Activated CD4-positive, alpha-beta T cell treated with anti-CD3 and anti-CD28 coated beads, Interleukin-2, amount 10 ng/mL, durations not matched to agents 24 days and 14 days (primary cell): Measurements from ENCODE around the gene THG1L. TPM values are rescaled to one million over a fixed set of nuclear protein-coding genes. Genes with fewer than 3 reads are reported as not detected.

Experiments used
- DNase-seq: peaks from one replicate; pipeline ENCODE4 v3.0.0; 2022
- H3K27ac Mint-ChIP-seq: one replicate; pipeline ENCODE4 v1.8.0; 2022; ENCODE audit warnings: mild to moderate bottlenecking, mixed read lengths
- H3K27me3 Mint-ChIP-seq: one replicate; pipeline ENCODE4 v1.8.0; 2022; ENCODE audit warnings: mixed read lengths
- H3K36me3 Mint-ChIP-seq: one replicate; pipeline ENCODE4 v1.8.0; 2022; ENCODE audit warnings: low read depth, mild to moderate bottlenecking, mixed read lengths
- H3K4me1 Mint-ChIP-seq: one replicate; pipeline ENCODE4 v1.8.0; 2021; ENCODE audit warnings: mixed read lengths
- H3K4me3 Mint-ChIP-seq: one replicate; pipeline ENCODE4 v1.8.0; 2022; ENCODE audit warnings: mild to moderate bottlenecking, moderate library complexity, mixed read lengths
- H3K9me3 Mint-ChIP-seq: one replicate; pipeline ENCODE4 v1.8.0; 2021; ENCODE audit warnings: mixed read lengths
- intact Hi-C: fragments of 100-400 bp; cut with micrococcal nuclease; formaldehyde crosslinking; loops from one replicate; pipeline ENCODE4 v1.15.1; 2023
- total RNA-seq: library from RNA; stranded (reverse); gene quantifications from 2 replicates; pipeline ENCODE4 v1.2.3, GENCODE V29; 2022

Gene THG1L
- total RNA-seq, 1 donor from 2014 or later: 25.0 TPM

DNA sequence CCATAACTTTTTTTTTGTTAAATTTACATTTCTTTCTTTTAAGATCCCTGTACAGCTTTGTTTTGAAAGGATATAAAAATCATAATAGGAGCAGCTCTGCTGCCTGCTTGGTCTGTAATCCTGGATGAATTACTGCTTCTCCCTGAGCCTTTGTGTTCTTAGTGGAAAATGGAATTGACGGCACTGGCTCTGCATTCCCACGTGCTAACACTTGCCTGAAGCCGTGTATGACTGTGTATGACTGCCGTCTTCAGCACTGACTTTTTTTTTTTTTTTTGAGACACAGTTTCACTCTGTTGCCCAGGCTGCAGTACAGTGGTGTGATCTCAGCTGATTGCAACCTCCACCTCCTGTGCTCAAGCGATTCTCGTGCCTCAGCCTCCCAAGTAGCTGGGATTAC, 4.8 kb downstream of the THG1L start:
- Mint-ChIP-seq H3K4me1 (peaks cover 19% of the 10 kb centered on the region), H3K4me3 (no peak overlapping the region), H3K27me3 (no peaks in the 10 kb centered on the region), H3K27ac (no peak overlapping the region), H3K36me3 (peaks cover 41% of the 10 kb centered on the region), H3K9me3 (no peaks in the 10 kb centered on the region)
- no peak for DNase-seq
- intact Hi-C loops: no loop called here

- H3K36me3 Mint-ChIP-seq: peaks cover 33% of the 10 kb centered on the region
- DNase-seq: peak; percentile 52
- intact Hi-C loops: loop anchor here (5.0 kb wide), 2 partner anchors 87 to 397 kb away; partner anchors contain the start of gene SOX30
- H3K27ac Mint-ChIP-seq: no peak overlapping the region
- H3K4me1 Mint-ChIP-seq: peaks cover 14% of the 10 kb centered on the region
- H3K4me3 Mint-ChIP-seq: no peak overlapping the region
- H3K9me3 Mint-ChIP-seq: no peaks in the 10 kb centered on the region
- H3K27me3 Mint-ChIP-seq: no peaks in the 10 kb centered on the region
Measured at GRCh38 chr5:157739388-157740228, 8.4 kb downstream of the THG1L start.

GRCh38 chr5:157740229-157740610, 9.0 kb downstream of the THG1L start:
- Mint-ChIP-seq H3K27ac (no peak overlapping the region), H3K9me3 (no peaks in the 10 kb centered on the region), H3K27me3 (no peaks in the 10 kb centered on the region), H3K36me3 (peaks cover 32% of the 10 kb centered on the region), H3K4me1 (peaks cover 18% of the 10 kb centered on the region), H3K4me3 (no peak overlapping the region)
- intact Hi-C loops: loop anchor here (5.0 kb wide), 2 partner anchors 88 to 398 kb away; partner anchors contain the start of gene SOX30
- peak; percentile 80 for DNase-seq

- DNase-seq: no peak
- Mint-ChIP-seq H3K4me3 (no peak overlapping the region), H3K27me3 (no peaks in the 10 kb centered on the region), H3K4me1 (peaks cover 23% of the 10 kb centered on the region), H3K9me3 (no peaks in the 10 kb centered on the region), H3K36me3 (peaks cover 34% of the 10 kb centered on the region), H3K27ac (no peak overlapping the region)
- intact Hi-C loops: loop anchor here (5.0 kb wide), 2 partner anchors 89 to 399 kb away; partner anchors contain the start of gene SOX30
Measured at GRCh38 chr5:157741131-157741530, 9.9 kb downstream of the THG1L start.

GRCh38 chr5:157743163-157744050, 12.2 kb downstream of the THG1L start, which contains the start of gene LSM11:
TSS of gene LSM11 (plus strand) at chr5:157743712. CDS start at chr5:157743751, 39 bp downstream.
- peak within 1 kb of the TSS; percentile 91 for H3K27ac Mint-ChIP-seq
- no peaks in the 10 kb centered on the region for H3K9me3 Mint-ChIP-seq
- intact Hi-C loops: loop anchor here (1.0 to 5.0 kb wide), 6 partner anchors 12 to 415 kb away; partner anchors contain the start of genes SOX30 and THG1L
- H3K27me3 Mint-ChIP-seq: no peaks in the 10 kb centered on the region
- H3K36me3 Mint-ChIP-seq: peaks cover 22% of the 10 kb centered on the region
- H3K4me3 Mint-ChIP-seq: peak within 1 kb of the TSS; percentile 98
- peak; percentile 98 for DNase-seq
- H3K4me1 Mint-ChIP-seq: peaks cover 33% of the 10 kb centered on the region

DNA sequence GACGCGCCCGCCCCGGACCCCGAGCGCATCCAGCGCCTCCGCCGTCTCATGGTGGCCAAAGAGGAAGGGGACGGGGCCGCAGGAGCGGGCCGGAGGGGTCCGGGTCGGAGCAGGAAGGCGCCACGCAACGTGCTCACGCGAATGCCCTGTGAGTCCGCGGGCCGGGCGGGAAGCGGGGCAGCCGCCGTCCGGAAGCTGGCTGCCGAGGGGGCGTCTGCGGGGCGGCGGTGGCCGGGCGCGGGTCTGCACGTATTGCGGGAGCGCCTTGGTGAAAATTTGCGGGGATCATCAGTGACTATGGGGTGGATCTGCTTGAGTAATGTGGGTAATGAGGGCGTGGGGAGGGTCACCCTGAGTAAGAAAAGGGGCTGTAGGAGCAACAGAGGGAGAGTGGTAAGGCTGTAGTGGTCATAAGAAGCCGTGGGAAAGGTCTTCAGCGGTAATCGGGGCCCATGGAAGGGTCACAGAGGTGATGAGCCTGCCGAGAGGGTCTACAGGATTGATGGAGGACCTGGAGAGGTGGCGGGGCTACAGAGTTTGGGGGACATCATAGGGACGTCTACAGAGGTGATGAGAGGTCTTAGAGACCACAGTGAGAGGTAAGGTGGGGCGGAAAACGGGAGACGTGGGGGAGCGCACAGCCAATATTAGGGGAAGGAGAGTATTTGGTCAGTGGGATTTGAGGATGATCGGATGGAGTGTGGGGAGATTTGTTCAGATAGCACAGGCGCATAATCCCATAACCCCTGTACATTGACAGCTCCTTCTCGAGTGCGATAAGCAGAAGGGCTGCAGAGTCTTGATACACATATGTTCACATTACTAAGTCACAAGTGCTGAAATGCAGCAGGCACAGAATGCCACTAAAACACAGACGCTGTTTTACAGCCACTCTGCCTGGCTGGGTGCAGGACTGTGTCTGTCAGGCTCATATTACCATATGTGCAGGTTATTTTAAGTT, 13.1 kb downstream of the THG1L start:
- peaks cover 39% of the 10 kb centered on the region for H3K4me1 Mint-ChIP-seq
- no peaks in the 10 kb centered on the region for H3K27me3 Mint-ChIP-seq
- H3K4me3 Mint-ChIP-seq: peak overlapping the region; percentile 98
- peaks cover 18% of the 10 kb centered on the region for H3K36me3 Mint-ChIP-seq
- peak; percentile 80 for DNase-seq
- intact Hi-C loops: loop anchor here (5.0 kb wide), 2 partner anchors 92 to 402 kb away; partner anchors contain the start of gene SOX30
- H3K9me3 Mint-ChIP-seq: no peaks in the 10 kb centered on the region
- peak overlapping the region; percentile 91 for H3K27ac Mint-ChIP-seq

DNA sequence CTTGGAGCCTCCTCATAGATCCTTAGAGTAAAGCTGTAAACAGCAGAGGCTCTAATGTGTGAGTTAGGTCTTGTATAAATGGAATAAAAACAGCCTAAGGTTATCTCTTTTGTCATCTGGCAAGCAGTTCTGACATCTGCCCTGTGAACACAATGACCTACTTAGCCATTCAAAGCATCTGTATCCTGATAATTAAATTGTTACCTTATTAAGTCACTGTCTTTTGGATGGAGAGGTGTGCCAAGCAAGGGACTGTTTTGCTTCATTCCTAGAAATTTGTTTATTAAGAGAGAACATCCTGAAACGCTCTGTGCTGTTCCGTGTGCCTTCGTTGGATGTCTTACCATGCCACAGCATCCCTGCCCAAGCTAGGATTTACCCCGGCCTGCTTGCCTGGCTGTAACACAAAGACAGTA, 13.8 kb downstream of the THG1L start:
- Mint-ChIP-seq H3K4me1 (peaks cover 40% of the 10 kb centered on the region), H3K36me3 (peaks cover 11% of the 10 kb centered on the region), H3K4me3 (peak overlapping the region; percentile 98), H3K27me3 (no peaks in the 10 kb centered on the region), H3K27ac (no peak overlapping the region), H3K9me3 (no peaks in the 10 kb centered on the region)
- DNase-seq: no peak
- intact Hi-C loops: no loop called here

- H3K4me1 Mint-ChIP-seq: peaks cover 37% of the 10 kb centered on the region
- no peak overlapping the region for H3K4me3 Mint-ChIP-seq
- DNase-seq: no peak
- H3K9me3 Mint-ChIP-seq: no peaks in the 10 kb centered on the region
- intact Hi-C loops: no loop called here
- H3K36me3 Mint-ChIP-seq: peaks cover 11% of the 10 kb centered on the region
- H3K27ac Mint-ChIP-seq: peak overlapping the region; percentile 13
- no peaks in the 10 kb centered on the region for H3K27me3 Mint-ChIP-seq
Measured at GRCh38 chr5:157747173-157747740, 16.0 kb downstream of the THG1L start.

DNA sequence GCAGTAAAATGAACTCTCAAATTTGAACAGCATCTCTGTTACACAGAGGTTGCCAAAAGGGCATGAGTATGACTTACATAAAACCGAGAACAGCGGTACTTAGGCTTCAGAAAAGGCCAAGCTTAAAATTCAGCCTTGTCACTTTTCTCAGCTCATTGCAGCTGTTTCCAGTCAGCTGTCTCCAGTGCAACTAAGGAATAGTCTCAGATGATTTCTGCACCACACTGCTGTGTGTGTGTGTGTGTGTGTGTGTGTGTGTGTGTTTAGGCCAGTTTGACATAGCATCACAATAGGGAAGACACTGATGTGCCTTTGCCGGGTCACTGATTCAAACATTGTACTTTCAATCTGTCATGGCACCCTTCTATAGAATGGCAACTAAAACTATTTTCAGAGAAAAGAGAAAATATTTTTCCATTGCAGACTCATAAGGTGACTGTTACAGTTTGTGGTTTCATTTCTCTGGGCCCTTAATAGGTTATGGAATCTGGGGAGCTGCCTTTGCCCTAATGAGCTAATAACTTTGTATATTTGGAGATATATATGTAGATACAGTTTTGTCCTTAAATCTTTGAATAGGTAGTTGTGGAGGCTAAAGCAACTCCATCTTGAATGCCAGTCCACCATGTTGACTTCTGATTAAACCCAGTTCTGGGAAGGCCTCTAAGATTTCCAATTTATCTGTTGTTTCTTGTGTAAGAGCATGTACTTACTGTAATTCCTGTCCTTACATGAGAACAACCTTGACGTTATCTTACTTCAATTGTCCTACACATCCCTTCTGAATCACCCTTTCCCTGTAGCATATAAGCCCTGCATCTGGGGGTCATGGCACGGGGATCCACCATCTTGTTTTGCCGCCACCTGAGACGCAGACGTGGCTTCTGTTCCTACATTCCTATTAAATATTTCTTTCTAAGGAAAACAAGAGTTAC, 16.8 kb downstream of the THG1L start:
- Mint-ChIP-seq H3K27ac (peak overlapping the region; percentile 64), H3K9me3 (no peaks in the 10 kb centered on the region), H3K4me1 (peaks cover 34% of the 10 kb centered on the region), H3K36me3 (peaks cover 16% of the 10 kb centered on the region), H3K4me3 (no peak overlapping the region), H3K27me3 (no peaks in the 10 kb centered on the region)
- DNase-seq: no peak
- intact Hi-C loops: no loop called here

DNA sequence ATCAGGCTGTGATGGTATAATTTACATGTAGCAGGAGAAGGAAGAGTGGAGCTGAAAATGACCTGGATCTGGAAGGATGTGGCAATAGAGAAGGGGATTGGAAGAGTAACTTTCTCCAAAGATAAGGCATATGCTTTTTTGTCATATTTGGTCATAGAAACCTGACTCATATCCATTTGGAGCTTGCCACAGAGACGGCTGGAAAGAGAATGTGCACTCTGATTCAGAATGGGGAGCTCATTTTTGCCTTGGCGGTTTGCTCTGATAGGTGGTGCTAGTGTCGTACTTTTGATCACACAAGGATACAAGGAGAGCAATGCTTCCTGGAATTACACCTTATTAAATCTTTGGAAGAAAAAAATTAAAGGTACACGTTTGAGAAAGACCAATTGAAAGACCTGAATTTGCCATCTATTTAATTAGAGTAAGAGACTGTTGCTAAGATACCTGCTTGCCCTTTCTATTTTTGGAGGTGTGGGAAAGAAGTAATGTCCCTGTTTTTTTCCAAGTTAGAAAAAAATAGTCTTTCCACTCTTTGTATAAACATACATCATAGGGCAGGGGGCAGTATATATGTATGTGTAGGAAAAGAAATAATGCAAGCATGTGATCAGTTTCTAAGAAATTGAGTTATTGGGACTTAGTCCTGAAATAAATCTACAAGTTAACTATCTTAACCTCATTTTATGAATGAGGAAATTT, 17.7 kb downstream of the THG1L start:
- DNase-seq: no peak
- H3K4me3 Mint-ChIP-seq: no peak overlapping the region
- intact Hi-C loops: no loop called here
- H3K4me1 Mint-ChIP-seq: peaks cover 31% of the 10 kb centered on the region
- H3K36me3 Mint-ChIP-seq: peaks cover 16% of the 10 kb centered on the region
- peak overlapping the region; percentile 8 for H3K27ac Mint-ChIP-seq
- no peaks in the 10 kb centered on the region for H3K9me3 Mint-ChIP-seq
- H3K27me3 Mint-ChIP-seq: no peaks in the 10 kb centered on the region

DNA sequence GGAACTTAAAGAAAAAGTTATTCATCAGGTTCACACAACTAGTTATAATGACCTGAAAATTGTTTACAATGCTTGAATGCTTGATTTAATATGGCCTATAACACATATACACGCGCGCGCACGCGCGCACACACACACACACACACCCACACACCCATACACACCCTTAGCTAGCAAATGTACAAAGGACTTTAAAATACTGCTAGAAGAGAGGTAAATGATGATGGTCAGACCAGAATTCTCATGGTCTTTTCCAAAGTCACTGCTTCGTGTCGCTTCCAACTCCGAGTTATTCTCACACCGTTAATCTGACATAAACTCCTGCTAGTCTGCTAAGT, 18.2 kb downstream of the THG1L start:
- no peak for DNase-seq
- Mint-ChIP-seq H3K9me3 (no peaks in the 10 kb centered on the region), H3K4me1 (peaks cover 27% of the 10 kb centered on the region), H3K36me3 (peaks cover 13% of the 10 kb centered on the region), H3K27me3 (no peaks in the 10 kb centered on the region), H3K27ac (no peak overlapping the region), H3K4me3 (no peak overlapping the region)
- intact Hi-C loops: no loop called here
